GM18498 (cell line): ENCODE results near the gene OSBPL10.

ENCODE experiments used
- ATAC-seq: cut with Tn5 transposase; IDR thresholded peaks from one replicate; pipeline ENCODE4 v1.9.1; 2021; ENCODE audit warnings: mild to moderate bottlenecking, moderate library complexity; ENCODE audit not compliant: unreplicated experiment

OSBPL10 gene

GRCh38 chr3:31754575-31755278, 226.3 kb downstream of the OSBPL10 start:
- peak; percentile 95 for ATAC-seq

- no peak for ATAC-seq
Measured at GRCh38 chr3:31753050-31753425, 228.0 kb downstream of the OSBPL10 start.

GRCh38 chr3:31752305-31753049, 228.6 kb downstream of the OSBPL10 start:
- ATAC-seq, result no peak

- ATAC-seq, result no peak
Measured at GRCh38 chr3:31750341-31750740, 230.7 kb downstream of the OSBPL10 start.

- ATAC-seq, result no peak
Measured at GRCh38 chr3:31748933-31749295, 232.1 kb downstream of the OSBPL10 start.

GRCh38 chr3:31748281-31748932, 232.7 kb downstream of the OSBPL10 start:
- no peak for ATAC-seq

- ATAC-seq, result no peak
Measured at GRCh38 chr3:31747785-31748184, 233.3 kb downstream of the OSBPL10 start.

- ATAC-seq, result no peak
Measured at GRCh38 chr3:31744913-31745312, 236.1 kb downstream of the OSBPL10 start.

GRCh38 chr3:31743331-31744089, 237.6 kb downstream of the OSBPL10 start:
- no peak for ATAC-seq

- no peak for ATAC-seq
Measured at GRCh38 chr3:31740397-31740796, 240.7 kb downstream of the OSBPL10 start.

GRCh38 chr3:31738412-31738811, 242.7 kb downstream of the OSBPL10 start:
- no peak for ATAC-seq

- ATAC-seq, result no peak
Measured at GRCh38 chr3:31735667-31736066, 245.4 kb downstream of the OSBPL10 start.

GRCh38 chr3:31733234-31733667, 247.8 kb downstream of the OSBPL10 start:
- ATAC-seq, result no peak

GRCh38 chr3:31732548-31732947, 248.5 kb downstream of the OSBPL10 start:
- ATAC-seq, result no peak

- no peak for ATAC-seq
Measured at GRCh38 chr3:31729573-31729972, 251.5 kb downstream of the OSBPL10 start.

GRCh38 chr3:31729082-31729481, 252.0 kb downstream of the OSBPL10 start:
- no peak for ATAC-seq

- no peak for ATAC-seq
Measured at GRCh38 chr3:31728403-31728802, 252.7 kb downstream of the OSBPL10 start.

GRCh38 chr3:31725976-31726375, 255.1 kb downstream of the OSBPL10 start:
- ATAC-seq, result no peak

- no peak for ATAC-seq
Measured at GRCh38 chr3:31725568-31725967, 255.5 kb downstream of the OSBPL10 start.

- ATAC-seq, result no peak
Measured at GRCh38 chr3:31724651-31725050, 256.4 kb downstream of the OSBPL10 start.

GRCh38 chr3:31724116-31724515, 256.9 kb downstream of the OSBPL10 start:
- ATAC-seq, result no peak
